K562 (cell line): ENCODE results near the gene LTBP1. TPM values are rescaled to one million over a fixed set of nuclear protein-coding genes. Genes with fewer than 3 reads are reported as not detected.

Experiments used
- ATAC-seq: fragments of 200-7000 bp; cut with Tn5 transposase; 3 replicates; pipeline ENCODE4 v1.9.1; 2020; ENCODE audit warnings: moderate library complexity
- BruUV-seq: library from RNA; stranded (reverse); fragments of 400-500 nt; replicated peaks from 2 replicates; lab custom pipeline; 2021; lab: Mats Ljungman, UMichigan
- CTCF ChIA-PET: fragments of 300-600 bp; formaldehyde crosslinking; extraction: SDS; loops from one replicate; lab custom pipeline; 2021; ENCODE audit warnings: low intra/inter-chr PET ratio; lab: Yijun Ruan, JAX
- POLR2A ChIA-PET: fragments of 300-600, 350-650 bp; sonication (Branson Sonifier 250); formaldehyde crosslinking; extraction: SDS; loops from one replicate; lab custom pipeline; 2021; ENCODE audit warnings: antibody characterized with exemption, inconsistent platforms; lab: Yijun Ruan, JAX
- DNase-seq, 4 experiments: peaks; one replicate each; pipeline versions ENCODE4 v3.0.0 to v3.0.0-alpha.2; 2011 to 2018; ENCODE audit warnings: low spot score in 3 of 4, mixed read lengths in 3 of 4; ENCODE audit errors: extremely low read depth in 1 of 4
- FAIRE-seq: peaks from 2 replicates; lab custom pipeline; 2011; peaks lifted over from hg19 to GRCh38; lab: Jason Lieb, UNC
- H2AFZ ChIP-seq: 2 replicates; pipeline ENCODE4 v1.6.0; 2011; ENCODE audit warnings: low read depth, low read length, control low read depth, inconsistent platforms
- H3K27ac ChIP-seq: fragments of 200-600 bp; 3 replicates; pipeline ENCODE4 v1.8.0; 2011; ENCODE audit warnings: low read depth, mild to moderate bottlenecking, control low read depth, inconsistent platforms, low read length, moderate library complexity, mixed read lengths; ENCODE audit errors: extremely low read depth
- H3K27me3 ChIP-seq, 2 experiments: fragments of 300-600 bp in 1 of 2; 2 replicates in 1 of 2; 3 replicates in 1 of 2; pipeline versions ENCODE4 v1.6.0 to v1.8.0; 2011; ENCODE audit warnings: inconsistent platforms in 2 of 2, low read length in 2 of 2, mild to moderate bottlenecking in 1 of 2, mixed read lengths in 1 of 2, moderate library complexity in 1 of 2; ENCODE audit not compliant: control insufficient read depth in 2 of 2, insufficient read depth in 2 of 2
- H3K36me3 ChIP-seq: fragments of 300-600 bp; 3 replicates; pipeline ENCODE4 v1.8.0; 2011; ENCODE audit warnings: mild to moderate bottlenecking, low read length, inconsistent platforms; ENCODE audit not compliant: control insufficient read depth, insufficient read depth
- H3K4me1 ChIP-seq, 2 experiments: fragments of 200-600 bp in 1 of 2; replicated peaks in 1 of 2; 2 replicates in 1 of 2; 3 replicates in 1 of 2; pipeline versions ENCODE4 v1.5.1 to v1.8.0; 2011; ENCODE audit warnings: inconsistent platforms in 2 of 2, low read length in 2 of 2, mild to moderate bottlenecking in 1 of 2, mixed read lengths in 1 of 2, moderate library complexity in 1 of 2; ENCODE audit not compliant: control insufficient read depth in 2 of 2, insufficient read depth in 2 of 2
- H3K4me2 ChIP-seq: 2 replicates; pipeline ENCODE4 v1.6.1; 2011; ENCODE audit warnings: low read length, control low read depth, inconsistent platforms, mixed read lengths; ENCODE audit not compliant: insufficient read depth
- H3K4me3 ChIP-seq: fragments of 200-600 bp; sonication (generic), shearing (Covaris generic); 2 replicates; pipeline ENCODE4 v1.5.1; 2016; ENCODE audit warnings: control low read depth, inconsistent platforms
- H3K79me2 ChIP-seq: fragments of 200-600 bp; 3 replicates; pipeline ENCODE4 v1.8.0; 2011; ENCODE audit warnings: low read length, inconsistent platforms; ENCODE audit not compliant: control insufficient read depth, insufficient read depth
- H3K9ac ChIP-seq, 2 experiments: 2 replicates each; pipeline versions ENCODE4 v1.6.0 to v1.6.1; 2011; ENCODE audit warnings: low read depth in 2 of 2, low read length in 2 of 2, control low read depth in 1 of 2, inconsistent platforms in 1 of 2, mild to moderate bottlenecking in 1 of 2, mixed read lengths in 1 of 2; ENCODE audit not compliant: insufficient read depth in 1 of 2
- H3K9me1 ChIP-seq: one replicate; pipeline ENCODE4 v1.6.0; 2011; ENCODE audit warnings: inconsistent platforms, mild to moderate bottlenecking, low read length, moderate library complexity; ENCODE audit not compliant: control insufficient read depth, insufficient read depth
- H3K9me3 ChIP-seq: replicated peaks from 2 replicates; pipeline ENCODE4 v1.5.1; 2011; ENCODE audit warnings: low read depth, low read length, inconsistent platforms; ENCODE audit not compliant: control insufficient read depth, insufficient read depth
- H4K20me1 ChIP-seq: replicated peaks from 2 replicates; pipeline ENCODE4 v1.6.1; 2011; ENCODE audit warnings: low read length, inconsistent platforms, mixed read lengths; ENCODE audit not compliant: control insufficient read depth, insufficient read depth
- HNRNPK ChIP-seq: fragments of 200-400 bp; formaldehyde crosslinking; IDR thresholded peaks from one replicate; pipeline ENCODE4 v1.6.1; 2018; ENCODE audit warnings: mild to moderate bottlenecking, low read depth, low read length; ENCODE audit not compliant: poor library complexity, severe bottlenecking
- NR2F6 ChIP-seq: fragments of 450-650 bp; formaldehyde crosslinking; IDR thresholded peaks from 2 replicates; pipeline ENCODE4 v1.4.0; 2020; ENCODE audit warnings: mild to moderate bottlenecking
- ZNF121 ChIP-seq: sonication (generic); formaldehyde crosslinking; conservative IDR thresholded peaks from 2 replicates; pipeline ENCODE4 v1.8.0; 2022; ENCODE audit warnings: missing genetic modification reagents
- ZNF717 ChIP-seq: fragments of 250-450 bp; sonication (Bioruptor Pico); IDR thresholded peaks from 2 replicates; pipeline ENCODE4 v1.5.0; 2021
- WGBS: fragments of 100-300 bp; shearing (Covaris generic); methylation state at CpG from one replicate; pipeline ENCODE4 v1.1.6; 2016; ENCODE audit warnings: low coverage, mixed read lengths; ENCODE audit not compliant: insufficient coverage; ENCODE audit errors: missing lambda C conversion rate; 5-methylcytosine and 5-hydroxymethylcytosine counted together
- in situ Hi-C: fragments of 300-500 bp; cut with MboI; formaldehyde crosslinking; loops from 4 replicates; pipeline ENCODE4 v1.15.0; 2018; ENCODE audit warnings: inconsistent platforms, mixed read lengths
- intact Hi-C: fragments of 100-400 bp; cut with micrococcal nuclease; formaldehyde crosslinking; loops from 2 replicates; pipeline ENCODE4 v1.14.2; 2022
- polyA plus RNA-seq, 8 experiments: library from polyadenylated mRNA; depleted of rRNA in 4 of 8; stranded (reverse) in 5 of 8; unstranded in 3 of 8; fragments of >200 nt; fragmentation: Nextera tagmentation in 2 of 8; fragmentation: Illumina TruSeq in 1 of 8; extraction: Ambion mirVana in 2 of 8; extraction: Trizol in 1 of 8; gene quantifications; 2 replicates each; pipeline versions ENCODE4 v1.2.1 to v1.2.3, GENCODE V29; 2011 to 2014; ENCODE audit warnings: inconsistent platforms in 1 of 8, missing spikeins in 1 of 8
- total RNA-seq, 7 experiments: library from RNA; depleted of rRNA in 6 of 7; stranded (reverse); fragments of >200 nt in 6 of 7; fragmentation: Illumina TruSeq in 2 of 7; extraction: Trizol in 2 of 7; gene quantifications; 2 replicates each; pipeline versions ENCODE4 v1.2.1 to v1.2.3, GENCODE V29; 2011 to 2021; ENCODE audit warnings: low replicate concordance in 1 of 7

Gene LTBP1
- total and polyA plus RNA-seq, 9 of the 15 experiments (the other 6 are each of a cell fraction or from before 2014, with no cell fraction given): 3.6 to 16.4 (median 8.5) TPM

GRCh38 chr2:33443274-33443829 lies 496.6 kb downstream of the LTBP1 start:
- intact Hi-C loops: loop anchor here (10.0 kb wide), 1 partner anchor 141 kb away; no protein-coding TSS in a partner anchor
- Histone ChIP-seq H3K27me3 (no peaks in the 10 kb centered on the region), H3K79me2 (no peaks in the 10 kb centered on the region), H3K4me3 (no peak overlapping the region), H3K9ac (no peak overlapping the region), H3K27ac (no peak overlapping the region), H3K4me1 (no peaks in the 10 kb centered on the region; a peak in 1 of 5 replicates), H2AFZ (no peak overlapping the region), H3K4me2 (no peak overlapping the region), H4K20me1 (no peaks in the 10 kb centered on the region), H3K36me3 (no peaks in the 10 kb centered on the region), H3K9me3 (no peaks in the 10 kb centered on the region), H3K9me1 (no peaks in the 10 kb centered on the region)
- no peak for FAIRE-seq
- ChIA-PET POLR2A (interaction anchor here (1.2 kb wide), 1 partner anchor 9 kb away, joined by 3 read pairs; no protein-coding TSS in a partner anchor), CTCF (no interaction called here)
- ATAC-seq: no peak
- 12% methylated on average over 3 of the region's 3 CpGs for WGBS
- in situ Hi-C loops: no loop called here
- no TSS peak for BruUV-seq
- DNase-seq: no peak
- TF ChIP-seq NR2F6 (CRISPR knock-in tag) (no peak), ZNF717 (CRISPR knock-in tag) (no peak), ZNF121 (CRISPR knock-in tag) (peak; percentile 90)
- TF ChIP-seq, all 486 proteins: peak for 1

- ATAC-seq (no peak), DNase-seq (no peak), FAIRE-seq (no peak)
- no peak overlapping the region for H2AFZ ChIP-seq
- H3K4me1 ChIP-seq: no peaks in the 10 kb centered on the region
- no peaks in the 10 kb centered on the region for H3K27me3 ChIP-seq
- H3K4me2 ChIP-seq: no peak overlapping the region
- in situ Hi-C loops (no loop called here), intact Hi-C loops (loop anchor here (10.0 kb wide), 1 partner anchor 140 kb away; no protein-coding TSS in a partner anchor)
- no TSS peak for BruUV-seq
- 0% methylated on average over 2 of the region's 2 CpGs for WGBS
- ChIA-PET CTCF (no interaction called here), POLR2A (no interaction called here)
- H3K9ac ChIP-seq: no peak overlapping the region
- H3K9me3 ChIP-seq: no peaks in the 10 kb centered on the region
- no peaks in the 10 kb centered on the region for H3K9me1 ChIP-seq
- no peaks in the 10 kb centered on the region for H3K79me2 ChIP-seq
- H3K27ac ChIP-seq: no peak overlapping the region
- H3K4me3 ChIP-seq: no peak overlapping the region
- H3K36me3 ChIP-seq: no peaks in the 10 kb centered on the region
- H4K20me1 ChIP-seq: no peaks in the 10 kb centered on the region
- no peak for TF ChIP-seq HNRNPK
Measured at GRCh38 chr2:33444967-33445366, 498.2 kb downstream of the LTBP1 start.
